Pancreas (tissue), 10 donors: ENCODE results near the gene PLEKHM3. TPM values are rescaled to one million over a fixed set of nuclear protein-coding genes. Genes with fewer than 3 reads are reported as not detected.

Source experiments
- ATAC-seq, 4 donors: fragments of 200-7000 bp; cut with Tn5 transposase; one replicate each; pipeline versions ENCODE4 v1.8.0 to v1.9.1; 2020; ENCODE audit warnings: mild to moderate bottlenecking in 4 of 4, moderate library complexity in 4 of 4
- DNase-seq, 6 donors: peaks; one replicate each; pipeline ENCODE4 v3.0.0-alpha.2; 2020
- FAIRE-seq: peaks from 2 replicates; lab custom pipeline; 2012; peaks lifted over from hg19 to GRCh38; lab: Jason Lieb, UNC
- H3K27ac ChIP-seq, 4 donors: fragments of 200-600 bp; sonication (generic); 1 replicate in 3 of 4; 2 replicates in 1 of 4; pipeline versions ENCODE4 v1.5.0 to v1.8.0; 2020
- H3K27me3 ChIP-seq, 4 donors: fragments of 200-600 bp; one replicate each; pipeline ENCODE4 v1.8.0; 2021
- H3K36me3 ChIP-seq, 3 donors: fragments of 200-600 bp; sonication (generic) in 1 of 3; one replicate each; pipeline versions ENCODE4 v1.5.0 to v1.8.0; 2020 to 2021
- H3K4me1 ChIP-seq, 3 donors: fragments of 200-600 bp; one replicate each; pipeline ENCODE4 v1.8.0; 2021
- H3K4me3 ChIP-seq, 4 donors: fragments of 200-600 bp; sonication (generic) in 2 of 4; one replicate each; pipeline versions ENCODE4 v1.5.0 to v1.8.0; 2020 to 2021
- H3K9me3 ChIP-seq, 4 donors: fragments of 200-600 bp; one replicate each; pipeline ENCODE4 v1.8.0; 2021
- WGBS, 2 donors: extraction: QIAGEN DNeasy Blood & Tissue Kit; methylation state at CpG; one replicate each; pipeline ENCODE4 v1.1.7; 2013; 5-methylcytosine and 5-hydroxymethylcytosine counted together
- intact Hi-C, 3 donors: fragments of 100-400 bp; cut with DNase I; formaldehyde crosslinking; loops; one replicate each; pipeline versions ENCODE4 v1.11.1 to v1.14.2; 2022
- polyA plus RNA-seq, 2 donors: library from polyadenylated mRNA; stranded (reverse); fragments of 200-250 nt; gene quantifications; one replicate each; pipeline ENCODE4 v1.2.3, GENCODE V29; 2013
- total RNA-seq, 6 donors: library from RNA; stranded (reverse); fragmentation: NEBNext Ultra II Directional in 4 of 6; extraction: Animal tissue kit (Norgen Biotek cat#: 25700) in 4 of 6; gene quantifications; one replicate each; pipeline versions ENCODE4 v1.2.1 to v1.2.4, GENCODE V29; 2021 to 2023
- TF ChIP-seq, protein P1 (sequence below), 4 donors: fragments of 200-600 bp; sonication (generic) in 3 of 4; IDR thresholded peaks; one replicate each; pipeline versions ENCODE4 v1.5.0 to v1.8.0; 2021; ENCODE audit warnings: antibody characterized with exemption in 4 of 4
- donor health status: healthy with polysubstance abuse.
- donor health status: DM: no; HTN: no; CAD: no; lungs with moderate emphysema.
- donor health status: DM: no; HTN: no; CAD: no.
- donor health status: control.
- donor health status: control.
- donor health status: Bipolar disorder and iron deficiency.
- donor health status: DM: yes; HTN: yes; CAD: no.
- donor health status: DM: no; HTN: no; CAD: no.
- donor health status: DM: no; HTN: no; CAD: no.
- donor health status: DM: yes; HTN: yes; CAD: no.

The PLEKHM3 gene
- total and polyA plus RNA-seq, 8 donors, result 3.0 to 10.2 (median 5.4) TPM

DNA sequence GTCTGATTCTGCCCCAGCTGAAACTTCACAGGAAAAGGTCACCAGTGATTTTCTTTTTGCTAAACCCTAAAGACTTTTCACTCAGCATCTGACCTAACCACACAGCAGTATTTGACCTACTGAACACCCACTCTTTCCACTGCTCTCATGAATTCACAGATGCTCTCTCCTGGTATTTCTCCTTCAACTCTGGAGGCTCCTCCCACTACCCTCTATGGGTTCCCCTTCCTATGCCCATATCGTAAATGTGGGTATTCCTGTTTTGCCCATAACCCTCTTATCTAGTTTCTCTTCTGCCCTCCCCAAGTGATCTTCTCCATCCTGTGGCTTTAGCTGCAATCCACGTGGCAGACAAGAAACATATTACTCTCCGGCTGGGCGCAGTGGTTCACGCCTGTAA is 7.6 kb downstream of the PLEKHM3 start:
- Histone ChIP-seq H3K9me3 (no peaks in the 10 kb centered on the region), H3K4me3 (no peak overlapping the region), H3K36me3 (no peaks in the 10 kb centered on the region), H3K27me3 (no peaks in the 10 kb centered on the region), H3K4me1 (peaks cover 0 to 26% (median 22%) of the 10 kb centered on the region in 3 donors), H3K27ac (no peak overlapping the region)
- intact Hi-C loops, result no loop called here
- 83 to 84% methylated on average over 5 of the region's 5 CpGs for WGBS, 2 donors
- ATAC-seq, result no peak
- no peak for DNase-seq
- TF ChIP-seq, protein P1, sequence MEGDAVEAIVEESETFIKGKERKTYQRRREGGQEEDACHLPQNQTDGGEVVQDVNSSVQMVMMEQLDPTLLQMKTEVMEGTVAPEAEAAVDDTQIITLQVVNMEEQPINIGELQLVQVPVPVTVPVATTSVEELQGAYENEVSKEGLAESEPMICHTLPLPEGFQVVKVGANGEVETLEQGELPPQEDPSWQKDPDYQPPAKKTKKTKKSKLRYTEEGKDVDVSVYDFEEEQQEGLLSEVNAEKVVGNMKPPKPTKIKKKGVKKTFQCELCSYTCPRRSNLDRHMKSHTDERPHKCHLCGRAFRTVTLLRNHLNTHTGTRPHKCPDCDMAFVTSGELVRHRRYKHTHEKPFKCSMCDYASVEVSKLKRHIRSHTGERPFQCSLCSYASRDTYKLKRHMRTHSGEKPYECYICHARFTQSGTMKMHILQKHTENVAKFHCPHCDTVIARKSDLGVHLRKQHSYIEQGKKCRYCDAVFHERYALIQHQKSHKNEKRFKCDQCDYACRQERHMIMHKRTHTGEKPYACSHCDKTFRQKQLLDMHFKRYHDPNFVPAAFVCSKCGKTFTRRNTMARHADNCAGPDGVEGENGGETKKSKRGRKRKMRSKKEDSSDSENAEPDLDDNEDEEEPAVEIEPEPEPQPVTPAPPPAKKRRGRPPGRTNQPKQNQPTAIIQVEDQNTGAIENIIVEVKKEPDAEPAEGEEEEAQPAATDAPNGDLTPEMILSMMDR (IDR thresholded peaks at IDR 0.05), result no peak
- no peak for FAIRE-seq

DNA sequence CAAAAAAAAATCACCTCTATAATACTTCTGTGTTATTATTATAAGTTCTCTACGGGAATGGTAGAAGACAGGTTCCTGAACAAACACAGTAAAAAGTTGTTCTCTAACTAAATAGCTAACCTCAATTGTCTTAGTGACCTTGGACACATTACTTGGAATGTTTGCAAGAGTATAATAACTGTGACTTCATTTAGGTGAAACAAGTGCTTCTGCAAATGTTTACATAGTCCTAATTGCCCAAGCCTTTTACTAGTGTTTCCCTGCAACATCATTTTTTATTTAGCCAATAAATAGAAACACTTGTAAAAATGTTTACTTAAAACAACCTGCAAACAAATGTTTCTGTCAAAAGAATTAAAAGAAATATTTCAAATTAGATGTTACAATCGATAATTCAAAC is 9.9 kb downstream of the PLEKHM3 start:
- TF ChIP-seq, protein P1 (IDR thresholded peaks at IDR 0.05), result no peak
- Histone ChIP-seq H3K27me3 (no peaks in the 10 kb centered on the region), H3K4me3 (no peak overlapping the region), H3K36me3 (no peaks in the 10 kb centered on the region), H3K27ac (no peak overlapping the region), H3K4me1 (peaks cover 0 to 32% (median 16%) of the 10 kb centered on the region in 3 donors), H3K9me3 (no peaks in the 10 kb centered on the region)
- ATAC-seq (peak; percentile 38 to 81 (median 68)), FAIRE-seq (peak; percentile 93), DNase-seq (no peak)
- intact Hi-C loops, result no loop called here
- 8 to 10% methylated on average over 2 of the region's 2 CpGs for WGBS, 2 donors

DNA sequence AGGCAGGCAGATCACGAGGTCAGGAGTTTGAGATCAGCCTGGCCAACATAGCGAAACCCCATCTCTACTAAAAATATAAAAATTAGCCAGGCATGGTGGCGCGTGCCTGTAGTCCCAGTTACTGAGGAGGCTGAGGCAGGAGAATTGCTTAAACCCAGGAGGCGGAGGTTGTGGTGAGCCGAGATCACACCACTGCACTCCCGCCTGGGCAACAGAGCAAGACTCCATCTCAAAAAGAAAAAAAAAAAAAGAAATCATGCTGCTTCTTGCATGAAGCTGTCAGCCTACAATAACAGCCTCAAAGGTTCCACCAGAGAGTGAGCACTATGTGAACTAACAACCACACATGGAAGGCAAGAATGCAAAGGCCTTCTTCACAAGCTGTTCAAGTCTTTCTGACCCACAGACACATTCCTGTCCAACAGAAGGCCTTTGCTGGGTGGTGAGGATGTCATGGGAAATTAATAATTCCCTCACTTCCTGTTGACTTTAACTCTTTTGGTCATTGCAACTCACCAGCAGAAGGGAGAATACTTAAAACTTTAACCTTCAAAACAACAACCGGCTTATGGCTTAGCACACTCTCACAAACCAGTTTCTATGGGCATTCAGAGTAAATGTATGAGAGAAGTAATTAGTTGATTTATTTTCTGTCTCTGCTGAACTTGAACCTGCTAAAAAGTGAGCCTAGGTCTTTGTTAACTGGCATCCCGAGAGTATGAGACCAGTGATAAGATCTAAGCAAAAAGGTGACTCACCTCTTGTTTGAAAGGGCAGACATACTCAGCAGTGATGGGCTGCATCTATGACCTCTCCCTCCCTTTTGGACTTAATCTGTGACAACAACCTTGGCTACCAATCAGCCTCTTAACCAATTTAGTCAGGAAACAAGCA is 11.8 kb downstream of the PLEKHM3 start:
- TF ChIP-seq, protein P1 (IDR thresholded peaks at IDR 0.05), result no peak
- no peak for FAIRE-seq
- intact Hi-C loops, result no loop called here
- no peak overlapping the region for H3K4me3 ChIP-seq
- H3K27me3 ChIP-seq, result no peaks in the 10 kb centered on the region
- peak overlapping the region in 1 of 4 donors; percentile 3 for H3K27ac ChIP-seq
- peak in 2 of 4 donors; percentile 23 to 40 for ATAC-seq
- 87 to 88% methylated on average over 9 of the region's 9 CpGs for WGBS, 2 donors
- no peaks in the 10 kb centered on the region for H3K9me3 ChIP-seq
- DNase-seq, result no peak
- H3K4me1 ChIP-seq, result peaks cover 0 to 32% (median 16%) of the 10 kb centered on the region in 3 donors
- no peaks in the 10 kb centered on the region for H3K36me3 ChIP-seq

DNA sequence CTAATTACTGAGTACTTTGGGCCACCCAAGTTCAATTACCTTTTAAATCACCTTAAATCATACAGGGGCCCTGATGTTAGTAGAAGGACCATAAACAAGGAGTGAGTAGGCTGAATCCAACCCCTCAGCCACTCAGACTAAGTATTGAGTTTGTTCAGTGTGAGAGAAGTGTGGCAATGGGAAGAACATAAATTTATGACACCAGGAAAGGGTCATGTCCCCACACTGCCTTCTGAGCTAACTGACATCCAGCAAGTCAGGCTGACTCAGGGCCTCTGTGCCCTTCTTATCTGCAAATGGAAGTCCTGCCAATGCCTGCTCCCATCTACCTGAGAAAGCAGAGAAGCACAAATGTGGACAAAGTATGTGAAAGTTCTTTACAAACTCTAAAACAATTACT is 12.9 kb downstream of the PLEKHM3 start:
- intact Hi-C loops, result no loop called here
- Histone ChIP-seq H3K4me1 (peaks cover 0 to 32% (median 16%) of the 10 kb centered on the region in 3 donors), H3K36me3 (no peaks in the 10 kb centered on the region), H3K27ac (no peak overlapping the region), H3K27me3 (no peaks in the 10 kb centered on the region), H3K4me3 (no peak overlapping the region), H3K9me3 (no peaks in the 10 kb centered on the region)
- TF ChIP-seq, protein P1 (IDR thresholded peaks at IDR 0.05), result no peak
- FAIRE-seq (no peak), ATAC-seq (peak in 3 of 4 donors; percentile 25 to 61 (median 51)), DNase-seq (no peak)

DNA sequence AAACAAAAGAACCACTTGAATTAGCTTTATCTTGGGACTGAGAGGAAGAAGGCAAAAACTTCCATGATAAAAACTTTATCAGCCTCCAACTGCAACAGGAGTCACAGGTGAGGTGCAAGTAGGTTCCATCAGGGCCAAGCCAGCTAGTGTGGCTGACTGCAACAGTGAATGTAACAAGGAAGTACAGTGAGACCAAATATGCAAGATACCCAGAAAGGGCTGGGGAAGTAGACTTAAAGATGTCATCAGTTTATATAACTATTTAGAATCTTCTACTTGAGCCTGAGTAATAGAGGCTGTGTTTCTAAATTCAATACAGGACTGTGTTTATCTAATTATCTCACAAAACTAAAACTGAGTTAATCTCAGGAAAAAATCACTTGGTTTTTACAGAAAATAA is 14.8 kb downstream of the PLEKHM3 start:
- TF ChIP-seq, protein P1 (IDR thresholded peaks at IDR 0.05), result no peak
- intact Hi-C loops, result no loop called here
- ATAC-seq, result peak in 1 of 4 donors; percentile 26
- no peak for FAIRE-seq
- Histone ChIP-seq H3K9me3 (no peaks in the 10 kb centered on the region), H3K4me1 (peaks cover 0 to 25% (median 16%) of the 10 kb centered on the region in 3 donors), H3K4me3 (no peak overlapping the region), H3K36me3 (no peaks in the 10 kb centered on the region), H3K27me3 (no peaks in the 10 kb centered on the region), H3K27ac (no peak overlapping the region)
- DNase-seq, result no peak
